GM23338 (cell line): ENCODE results near the gene LTBP3. TPM values are rescaled to one million over a fixed set of nuclear protein-coding genes. Genes with fewer than 3 reads are reported as not detected.

Source experiments
- ATAC-seq: fragments of 200-7000 bp; cut with Tn5 transposase; 3 replicates; pipeline ENCODE4 v1.9.1; 2020
- DNase-seq: peaks from one replicate; pipeline ENCODE4 v3.0.0-alpha.2; 2015; ENCODE audit warnings: low spot score
- H2AFZ ChIP-seq: fragments of 200-600 bp; sonication (generic); 2 replicates; pipeline ENCODE4 v1.8.0; 2016; ENCODE audit warnings: antibody characterized with exemption, mild to moderate bottlenecking, moderate library complexity
- H3F3A ChIP-seq: fragments of 200-600 bp; sonication (generic); replicated peaks from 2 replicates; pipeline ENCODE4 v1.8.0; 2017; ENCODE audit warnings: antibody characterized with exemption, mixed run types, low read depth
- H3K27ac ChIP-seq: fragments of 200-600 bp; sonication (generic); 2 replicates; pipeline ENCODE4 v1.6.1; 2016; ENCODE audit warnings: low read depth
- H3K27me3 ChIP-seq: fragments of 200-600 bp; sonication (generic); 2 replicates; pipeline ENCODE4 v1.8.0; 2016; ENCODE audit warnings: mild to moderate bottlenecking, mixed run types, moderate library complexity; ENCODE audit not compliant: insufficient read depth
- H3K36me3 ChIP-seq: fragments of 200-600 bp; sonication (generic); 2 replicates; pipeline ENCODE4 v1.8.0; 2016; ENCODE audit warnings: mild to moderate bottlenecking; ENCODE audit not compliant: insufficient read depth
- H3K4me1 ChIP-seq: fragments of 200-600 bp; sonication (generic); 2 replicates; pipeline ENCODE4 v1.8.0; 2016; ENCODE audit warnings: mild to moderate bottlenecking, moderate library complexity; ENCODE audit not compliant: insufficient read depth
- H3K4me2 ChIP-seq: fragments of 200-600 bp; sonication (generic); 2 replicates; pipeline ENCODE4 v1.7.1; 2017; ENCODE audit warnings: mixed run types
- H3K4me3 ChIP-seq: fragments of 200-600 bp; sonication (generic); 2 replicates; pipeline ENCODE4 v1.6.1; 2016; ENCODE audit warnings: mixed run types
- H3K79me2 ChIP-seq: fragments of 200-600 bp; sonication (generic); replicated peaks from 2 replicates; pipeline ENCODE4 v1.8.0; 2017; ENCODE audit warnings: mild to moderate bottlenecking; ENCODE audit not compliant: insufficient read depth
- H3K9me2 ChIP-seq: fragments of 200-600 bp; sonication (generic); 2 replicates; pipeline ENCODE4 v1.8.0; 2017; ENCODE audit not compliant: insufficient read depth
- H4K20me1 ChIP-seq: fragments of 200-600 bp; sonication (generic); replicated peaks from 2 replicates; pipeline ENCODE4 v1.8.0; 2017; ENCODE audit warnings: mild to moderate bottlenecking; ENCODE audit not compliant: insufficient read depth
- H3K27ac Mint-ChIP-seq: 2 replicates; pipeline ENCODE4 v1.8.0; 2020; ENCODE audit warnings: inconsistent platforms, mild to moderate bottlenecking, moderate library complexity, mixed read lengths
- H3K27me3 Mint-ChIP-seq: 3 replicates; pipeline ENCODE4 v1.8.0; 2022; ENCODE audit warnings: low read depth, mild to moderate bottlenecking, moderate library complexity, mixed read lengths, inconsistent platforms; ENCODE audit not compliant: insufficient read depth, poor library complexity
- H3K36me3 Mint-ChIP-seq: 3 replicates; pipeline ENCODE4 v1.8.0; 2021; ENCODE audit warnings: low read depth, mild to moderate bottlenecking, inconsistent platforms, moderate library complexity, mixed read lengths
- H3K4me1 Mint-ChIP-seq: 3 replicates; pipeline ENCODE4 v1.8.0; 2020; ENCODE audit warnings: mild to moderate bottlenecking, inconsistent platforms, mixed read lengths
- H3K4me3 Mint-ChIP-seq: 3 replicates; pipeline ENCODE4 v1.8.0; 2021; ENCODE audit warnings: moderate library complexity, mild to moderate bottlenecking, inconsistent platforms, mixed read lengths
- H3K9me3 Mint-ChIP-seq: 3 replicates; pipeline ENCODE4 v1.8.0; 2020; ENCODE audit warnings: moderate library complexity, mild to moderate bottlenecking, inconsistent platforms, mixed read lengths
- ETS1 ChIP-seq: IDR thresholded peaks from 2 replicates; pipeline ENCODE4 v1.6.1; 2016; ENCODE audit warnings: antibody characterized with exemption
- EZH2 ChIP-seq: fragments of 200-600 bp; sonication (generic); IDR thresholded peaks from one replicate; pipeline ENCODE4 v1.8.0; 2017; ENCODE audit warnings: antibody characterized with exemption, mild to moderate bottlenecking, low read depth; ENCODE audit not compliant: unreplicated experiment
- JUNB ChIP-seq: IDR thresholded peaks from one replicate; pipeline ENCODE4 v1.6.1; 2016; ENCODE audit warnings: antibody characterized with exemption; ENCODE audit not compliant: unreplicated experiment
- POLR2AphosphoS5 ChIP-seq: IDR thresholded peaks from 2 replicates; pipeline ENCODE4 v1.6.1; 2016; ENCODE audit warnings: antibody characterized with exemption, low read depth
- REST ChIP-seq: IDR thresholded peaks from one replicate; pipeline ENCODE4 v1.6.1; 2018; ENCODE audit warnings: antibody characterized with exemption; ENCODE audit not compliant: unreplicated experiment
- ZNF331 ChIP-seq: fragments of 250-450 bp; sonication (Bioruptor Pico); IDR thresholded peaks from 2 replicates; pipeline ENCODE4 v1.5.0; 2020; ENCODE audit warnings: low read depth, mild to moderate bottlenecking, moderate library complexity
- polyA plus RNA-seq: library from polyadenylated mRNA; unstranded; fragments of >200 nt; fragmentation: Nextera tagmentation; extraction: Ambion mirVana; gene quantifications from 2 replicates; pipeline ENCODE4 v1.2.1, GENCODE V29; 2016
- total RNA-seq: library from RNA; depleted of rRNA; stranded (reverse); fragments of >200 nt; shearing (Covaris generic); gene quantifications from 2 replicates; pipeline ENCODE4 v1.2.3, GENCODE V29; 2014
- TF ChIP-seq, protein P1 (sequence below), 2 experiments: fragments of 200-600 bp in 1 of 2; sonication (generic) in 1 of 2; conservative IDR thresholded peaks; 2 replicates each; pipeline versions ENCODE4 v1.5.1 to v1.6.1; 2016 to 2017; ENCODE audit warnings: antibody characterized with exemption in 2 of 2, low read depth in 2 of 2, mild to moderate bottlenecking in 2 of 2, moderate library complexity in 1 of 2

Gene LTBP3
- total and polyA plus RNA-seq, 2 experiments from 2014 or later, result 9.5 to 29.2 TPM

DNA sequence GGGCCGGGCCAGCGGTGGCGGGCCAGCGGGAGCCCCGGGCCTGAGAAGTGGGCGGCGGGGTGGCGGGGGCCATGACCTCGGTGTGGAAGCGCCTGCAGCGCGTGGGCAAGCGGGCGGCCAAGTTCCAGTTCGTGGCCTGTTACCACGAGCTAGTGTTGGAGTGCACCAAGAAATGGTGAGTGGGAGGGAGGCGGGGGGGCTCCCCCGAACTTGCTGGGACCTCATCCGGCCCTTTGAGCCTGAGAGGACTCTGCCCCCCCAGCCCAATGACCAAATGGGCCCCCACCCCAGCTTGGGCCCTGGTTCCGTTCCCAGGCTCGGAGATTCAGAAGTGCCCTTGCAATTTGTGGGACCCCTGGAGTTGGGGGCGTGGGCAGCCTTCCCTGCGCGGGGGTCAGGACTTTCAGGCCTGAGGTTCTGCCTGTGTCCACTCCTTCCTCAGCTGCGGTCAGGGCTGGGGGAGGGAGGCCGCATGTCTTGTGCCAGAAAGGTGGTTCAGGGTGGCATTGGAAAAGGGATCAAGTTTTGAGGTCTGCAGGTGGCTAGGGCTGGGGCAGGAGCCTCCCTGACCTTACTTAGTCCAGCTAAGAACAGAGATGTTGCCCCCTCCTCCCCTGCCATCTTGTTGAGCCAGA lies 18.2 kb upstream of the LTBP3 start:
- Mint-ChIP-seq H3K27me3 (peaks cover 40% of the 10 kb centered on the region), H3K4me1 (peaks cover 37% of the 10 kb centered on the region), H3K9me3 (no peaks in the 10 kb centered on the region), H3K4me3 (peak overlapping the region; percentile 60), H3K36me3 (peaks cover 9% of the 10 kb centered on the region), H3K27ac (no peak overlapping the region)
- H3K79me2 ChIP-seq, result no peaks in the 10 kb centered on the region
- peak overlapping the region; percentile 85; the same call in 1 of the 2 replicates for H2AFZ ChIP-seq
- peak overlapping the region; percentile 57; the same call in 1 of the 2 replicates for H3K4me3 ChIP-seq
- H3F3A ChIP-seq, result peaks cover 28% of the 10 kb centered on the region
- no peak overlapping the region for H3K27ac ChIP-seq
- H3K27me3 ChIP-seq, result peaks cover 43% of the 10 kb centered on the region
- TF ChIP-seq EZH2 (peak; percentile 18), POLR2AphosphoS5 (no peak), REST (no peak)
- peak overlapping the region; percentile 82 for H3K4me2 ChIP-seq
- peaks cover 16% of the 10 kb centered on the region for H3K4me1 ChIP-seq
- ATAC-seq (no peak), DNase-seq (no peak)
- H3K9me2 ChIP-seq, result no peaks in the 10 kb centered on the region
- peaks cover 8% of the 10 kb centered on the region for H4K20me1 ChIP-seq
- no peaks in the 10 kb centered on the region for H3K36me3 ChIP-seq

DNA sequence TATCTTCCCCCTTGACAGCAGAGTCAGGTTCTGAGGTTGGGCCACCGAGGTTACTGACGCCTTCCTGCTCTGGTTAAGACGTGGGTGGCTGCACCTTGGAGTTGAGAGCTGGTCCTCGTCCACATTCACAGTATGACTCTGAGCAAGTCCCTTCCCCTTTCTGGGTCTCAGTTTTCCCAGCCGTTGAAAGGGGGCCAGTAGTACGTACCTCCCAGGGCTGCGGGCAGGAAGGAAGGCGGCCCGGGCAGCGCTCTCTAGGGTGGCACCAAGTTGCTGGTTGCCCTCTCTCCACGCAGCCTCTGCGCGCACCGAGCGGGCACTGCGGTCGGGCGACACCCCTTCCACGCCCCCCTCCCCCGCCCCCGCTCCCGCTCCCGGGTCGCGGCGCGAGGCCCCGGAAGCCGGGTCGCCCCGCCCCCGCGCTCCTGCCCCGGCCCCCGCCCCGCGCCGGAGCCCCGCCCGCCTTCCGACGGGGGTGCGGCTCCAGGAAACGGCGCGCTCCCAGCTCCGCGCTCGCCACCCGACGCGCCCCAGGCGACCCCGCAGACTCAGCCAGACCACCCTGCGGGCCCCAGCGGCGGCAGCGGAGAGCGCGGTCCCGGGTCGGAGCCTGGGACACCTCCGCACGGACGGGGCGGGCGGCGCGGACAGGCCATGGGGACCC lies 17.5 kb upstream of the LTBP3 start, which contains the start of gene EHBP1L1:
TSS of gene EHBP1L1 (plus strand) at position 486 of the 664 bp plus-strand sequence. CDS start 250 bp downstream, outside the sequence.
- peak within 1 kb of the TSS; percentile 82 for H3K4me2 ChIP-seq
- peak within 1 kb of the TSS; percentile 57 for H3K4me3 ChIP-seq
- no peak within 1 kb of the TSS for H3K27ac Mint-ChIP-seq
- TF ChIP-seq JUNB (no peak), ETS1 (no peak), ZNF331 (CRISPR knock-in tag) (no peak)
- TF ChIP-seq, protein P1, sequence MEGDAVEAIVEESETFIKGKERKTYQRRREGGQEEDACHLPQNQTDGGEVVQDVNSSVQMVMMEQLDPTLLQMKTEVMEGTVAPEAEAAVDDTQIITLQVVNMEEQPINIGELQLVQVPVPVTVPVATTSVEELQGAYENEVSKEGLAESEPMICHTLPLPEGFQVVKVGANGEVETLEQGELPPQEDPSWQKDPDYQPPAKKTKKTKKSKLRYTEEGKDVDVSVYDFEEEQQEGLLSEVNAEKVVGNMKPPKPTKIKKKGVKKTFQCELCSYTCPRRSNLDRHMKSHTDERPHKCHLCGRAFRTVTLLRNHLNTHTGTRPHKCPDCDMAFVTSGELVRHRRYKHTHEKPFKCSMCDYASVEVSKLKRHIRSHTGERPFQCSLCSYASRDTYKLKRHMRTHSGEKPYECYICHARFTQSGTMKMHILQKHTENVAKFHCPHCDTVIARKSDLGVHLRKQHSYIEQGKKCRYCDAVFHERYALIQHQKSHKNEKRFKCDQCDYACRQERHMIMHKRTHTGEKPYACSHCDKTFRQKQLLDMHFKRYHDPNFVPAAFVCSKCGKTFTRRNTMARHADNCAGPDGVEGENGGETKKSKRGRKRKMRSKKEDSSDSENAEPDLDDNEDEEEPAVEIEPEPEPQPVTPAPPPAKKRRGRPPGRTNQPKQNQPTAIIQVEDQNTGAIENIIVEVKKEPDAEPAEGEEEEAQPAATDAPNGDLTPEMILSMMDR (conservative IDR thresholded peaks at IDR 0.05; ENCODE audit: low read depth in 2 of 2), result no peak
- H3K9me2 ChIP-seq, result no peaks in the 10 kb centered on the region
- peaks cover 5% of the 10 kb centered on the region for H3K79me2 ChIP-seq
- DNase-seq (peak; percentile 63), ATAC-seq (peak; percentile 2; the same call in 2 of the 3 replicates)
- H3K27me3 ChIP-seq, result peaks cover 43% of the 10 kb centered on the region
- H3K4me1 ChIP-seq, result peaks cover 23% of the 10 kb centered on the region
- peaks cover 43% of the 10 kb centered on the region for H3K27me3 Mint-ChIP-seq
- peak within 1 kb of the TSS; percentile 77 for H3K4me3 Mint-ChIP-seq
- peaks cover 9% of the 10 kb centered on the region for H3K36me3 Mint-ChIP-seq
- peaks cover 10% of the 10 kb centered on the region for H4K20me1 ChIP-seq
- H3K4me1 Mint-ChIP-seq, result peaks cover 42% of the 10 kb centered on the region
- no peaks in the 10 kb centered on the region for H3K9me3 Mint-ChIP-seq
- peaks cover 32% of the 10 kb centered on the region for H3F3A ChIP-seq
- H2AFZ ChIP-seq, result peak within 1 kb of the TSS; percentile 85; the same call in 1 of the 2 replicates
- no peaks in the 10 kb centered on the region for H3K36me3 ChIP-seq
- no peak within 1 kb of the TSS for H3K27ac ChIP-seq
